Measurements from ENCODE around the gene NLRP1. TPM values are rescaled to one million over a fixed set of nuclear protein-coding genes. Genes with fewer than 3 reads are reported as not detected.

The NLRP1 gene
- total and polyA plus RNA-seq, 2 of the 13 experiments (the other 11 are each of a cell fraction or from before 2014, with no cell fraction given), result 3.4 to 3.7 TPM

DNA sequence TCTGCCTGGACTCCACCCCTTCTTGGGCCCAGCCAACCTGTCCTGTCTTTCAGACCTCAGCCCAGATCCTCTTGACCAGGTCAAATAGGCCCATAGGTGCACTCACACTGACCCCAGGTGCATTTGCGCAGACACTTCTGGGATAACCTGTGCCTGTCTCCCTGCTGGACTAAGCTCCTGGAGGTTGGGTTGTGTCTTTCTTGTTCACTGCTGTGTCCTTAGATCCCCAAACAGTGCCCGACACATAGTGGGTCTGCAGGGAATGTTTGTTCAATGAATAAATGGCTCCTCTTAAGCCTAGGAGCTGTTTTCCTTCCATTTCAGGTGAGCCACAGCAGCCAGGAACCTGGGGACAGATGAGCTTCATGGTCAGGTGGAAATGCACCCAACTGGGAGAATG lies 48.9 kb downstream of the NLRP1 start:
- in situ Hi-C loops (cut with HindIII; ENCODE audit: extremely low pct_ligation_motif_present, low pct_unique_long_range_greater_than_20kb), result no loop called here

DNA sequence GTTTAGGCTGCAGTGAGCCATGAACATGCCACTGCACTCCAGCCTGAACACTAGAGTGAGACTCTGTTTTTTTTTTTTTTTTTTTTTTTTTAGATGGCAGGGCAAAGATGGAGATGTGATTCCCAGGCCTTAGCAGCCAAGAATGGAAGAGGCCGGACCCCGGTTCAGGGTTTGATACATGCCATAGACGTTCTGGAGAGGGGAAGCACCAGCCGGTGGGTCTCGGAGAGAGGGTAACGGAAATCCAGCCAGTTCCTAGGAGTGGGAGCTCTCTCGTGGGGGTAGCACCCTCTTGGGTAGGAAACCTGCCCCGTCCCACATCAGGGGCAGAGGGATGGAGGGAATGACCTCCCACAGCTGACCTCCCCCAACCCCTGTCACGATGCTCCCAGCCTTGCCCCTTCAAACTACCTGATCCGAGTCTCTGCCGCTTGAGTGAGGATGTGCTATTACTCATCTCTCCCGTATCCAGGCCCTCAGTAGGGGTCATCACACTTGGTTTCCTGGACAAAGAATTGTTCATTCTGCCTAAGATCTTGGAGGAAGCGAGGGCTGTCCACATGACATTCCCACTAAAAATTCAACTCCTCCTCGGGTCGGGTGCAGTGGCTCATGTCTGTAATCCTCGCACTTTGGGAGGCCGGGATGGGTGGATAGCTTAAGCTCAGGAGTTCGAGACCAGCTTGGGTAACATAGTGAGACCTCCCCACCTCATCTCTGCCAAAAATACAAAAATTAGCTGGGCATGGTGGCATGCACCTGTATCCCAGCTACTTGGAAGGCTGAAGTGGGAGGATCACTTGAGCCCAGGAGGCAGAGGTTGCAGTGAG lies 50.6 kb downstream of the NLRP1 start:
- Histone ChIP-seq H3K4me3 (replicated peaks in 1 of 3; ENCODE audit: insufficient read depth in 1 of 3, low read depth in 2 of 3, low read length in 3 of 3) (no peak overlapping the region), H4K20me1 (ENCODE audit: insufficient read depth, low read length) (no peaks in the 10 kb centered on the region), H2AFZ (ENCODE audit: low read length) (no peak overlapping the region), H3K9ac (ENCODE audit: insufficient read depth, low read depth, low read length) (no peak overlapping the region), H3K9me3 (ENCODE audit: low read length) (no peaks in the 10 kb centered on the region), H3K79me2 (ENCODE audit: insufficient read depth, low read length) (no peaks in the 10 kb centered on the region), H3K27me3 (ENCODE audit: control insufficient read depth in 1 of 2, insufficient read depth in 2 of 2, low read length in 2 of 2) (peaks cover 1 to 16% of the 10 kb centered on the region in 2 experiments; a peak in 3 of 5 replicates), H3K27ac (ENCODE audit: extremely low read length, insufficient read depth, low read length) (no peak overlapping the region), H3K4me1 (ENCODE audit: insufficient read depth, low read length) (no peaks in the 10 kb centered on the region), H3K36me3 (replicated peaks in 1 of 2; ENCODE audit: control insufficient read depth in 1 of 2, insufficient read depth in 2 of 2, low read length in 2 of 2) (no peaks in the 10 kb centered on the region), H3K4me2 (ENCODE audit: low read depth, low read length) (no peak overlapping the region)
- TF ChIP-seq ZC3H13 (CRISPR knock-in tag; IDR thresholded peaks at IDR 0.05), result no peak
- TF ChIP-seq, protein P1, sequence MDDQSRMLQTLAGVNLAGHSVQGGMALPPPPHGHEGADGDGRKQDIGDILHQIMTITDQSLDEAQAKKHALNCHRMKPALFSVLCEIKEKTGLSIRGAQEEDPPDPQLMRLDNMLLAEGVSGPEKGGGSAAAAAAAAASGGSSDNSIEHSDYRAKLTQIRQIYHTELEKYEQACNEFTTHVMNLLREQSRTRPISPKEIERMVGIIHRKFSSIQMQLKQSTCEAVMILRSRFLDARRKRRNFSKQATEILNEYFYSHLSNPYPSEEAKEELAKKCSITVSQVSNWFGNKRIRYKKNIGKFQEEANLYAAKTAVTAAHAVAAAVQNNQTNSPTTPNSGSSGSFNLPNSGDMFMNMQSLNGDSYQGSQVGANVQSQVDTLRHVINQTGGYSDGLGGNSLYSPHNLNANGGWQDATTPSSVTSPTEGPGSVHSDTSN (CRISPR knock-in tag; IDR thresholded peaks at IDR 0.05; ENCODE audit: borderline replicate concordance), result no peak
- no peak for TF ChIP-seq ZNF768 (CRISPR knock-in tag; IDR thresholded peaks at IDR 0.05)
- TF ChIP-seq GATAD2A (CRISPR knock-in tag; IDR thresholded peaks at IDR 0.05), result no peak
- no peak for ATAC-seq
- DNase-seq (ENCODE audit: low spot score), result no peak
- no peak for FAIRE-seq
- ChIA-PET CTCF (ENCODE audit: low intra/inter-chr PET ratio, low total read pairs) (no interaction called here), POLR2A (no interaction called here)
- intact Hi-C loops (cut with micrococcal nuclease; ENCODE audit: unreplicated experiment), result no loop called here
- in situ Hi-C loops (cut with HindIII; ENCODE audit: extremely low pct_ligation_motif_present, low pct_unique_long_range_greater_than_20kb), result no loop called here
- 35% methylated on average over 13 of the region's 18 CpGs for WGBS (ENCODE audit: low lambda C conversion rate)
- no TSS peak for BruUV-seq (replicated peaks)

More for the DNA sequence above, 48.9 kb downstream of the NLRP1 start:
- POLR2A ChIA-PET, result no interaction called here
- Histone ChIP-seq H3K4me2 (ENCODE audit: low read depth, low read length) (no peak overlapping the region), H2AFZ (ENCODE audit: low read length) (no peak overlapping the region), H3K4me3 (replicated peaks in 1 of 3; ENCODE audit: insufficient read depth in 1 of 3, low read depth in 2 of 3, low read length in 3 of 3) (no peak overlapping the region), H3K79me2 (ENCODE audit: insufficient read depth, low read length) (no peaks in the 10 kb centered on the region), H3K4me1 (ENCODE audit: insufficient read depth, low read length) (no peaks in the 10 kb centered on the region), H3K9me3 (ENCODE audit: low read length) (no peaks in the 10 kb centered on the region), H4K20me1 (ENCODE audit: insufficient read depth, low read length) (no peaks in the 10 kb centered on the region), H3K36me3 (replicated peaks in 1 of 2; ENCODE audit: control insufficient read depth in 1 of 2, insufficient read depth in 2 of 2, low read length in 2 of 2) (no peaks in the 10 kb centered on the region), H3K9ac (ENCODE audit: insufficient read depth, low read depth, low read length) (no peak overlapping the region), H3K27me3 (ENCODE audit: control insufficient read depth in 1 of 2, insufficient read depth in 2 of 2, low read length in 2 of 2) (peaks cover 3 to 24% of the 10 kb centered on the region in 2 experiments; a peak in 3 of 5 replicates), H3K27ac (ENCODE audit: extremely low read length, insufficient read depth, low read length) (no peak overlapping the region)
- BruUV-seq (replicated peaks), result no TSS peak
- CTCF ChIA-PET (ENCODE audit: low intra/inter-chr PET ratio, low total read pairs), result no interaction called here
- FAIRE-seq, result no peak
- no peak for ATAC-seq
- intact Hi-C loops (cut with micrococcal nuclease; ENCODE audit: unreplicated experiment), result no loop called here
- WGBS (ENCODE audit: low lambda C conversion rate), result 25% methylated on average over 2 of the region's 2 CpGs
- no peak for TF ChIP-seq GABPB1 (CRISPR knock-in tag; IDR thresholded peaks at IDR 0.05)
- DNase-seq (ENCODE audit: low spot score), result no peak

All from HepG2 (cell line).